H1 (cell line): ENCODE results near the gene BCAS3. TPM values are rescaled to one million over a fixed set of nuclear protein-coding genes. Genes with fewer than 3 reads are reported as not detected.

ENCODE experiments used
- CTCF ChIA-PET: fragments of 300-600 bp; sonication (Branson Sonifier 250); formaldehyde crosslinking; loops from one replicate; lab custom pipeline; 2021; ENCODE audit not compliant: partially characterized antibody; lab: Charles Lee
- POLR2A ChIA-PET: fragments of 300-600 bp; sonication (Branson Sonifier 250); formaldehyde crosslinking; loops from one replicate; lab custom pipeline; 2021; ENCODE audit warnings: inconsistent platforms; ENCODE audit not compliant: partially characterized antibody; lab: Charles Lee
- DNase-seq, 2 experiments: peaks; one replicate each; pipeline versions ENCODE4 v3.0.0 to v3.0.0-alpha.2; 2010 to 2022; ENCODE audit warnings: low spot score in 2 of 2, low read depth in 1 of 2, mixed read lengths in 1 of 2
- FAIRE-seq: peaks from 2 replicates; lab custom pipeline; 2011; peaks lifted over from hg19 to GRCh38; lab: Jason Lieb, UNC
- H2AFZ ChIP-seq: 2 replicates; pipeline ENCODE4 v1.8.1; 2012; ENCODE audit warnings: low read length, inconsistent platforms
- H2AK5ac ChIP-seq: 2 replicates; pipeline ENCODE4 v1.6.1; 2013; ENCODE audit warnings: low read depth, low read length
- H2BK120ac ChIP-seq: replicated peaks from 2 replicates; pipeline ENCODE3; 2013; ENCODE audit warnings: low read depth, low read length, inconsistent platforms
- H2BK12ac ChIP-seq: 2 replicates; pipeline ENCODE4 v1.6.1; 2013; ENCODE audit warnings: low read depth, low read length
- H2BK15ac ChIP-seq: 2 replicates; pipeline ENCODE4 v1.6.1; 2013; ENCODE audit warnings: low read length
- H2BK20ac ChIP-seq: 2 replicates; pipeline ENCODE4 v1.6.1; 2013; ENCODE audit warnings: low read length
- H2BK5ac ChIP-seq: 2 replicates; pipeline ENCODE4 v1.6.1; 2013; ENCODE audit warnings: low read depth, low read length
- H3K14ac ChIP-seq: 2 replicates; pipeline ENCODE4 v1.6.1; 2013; ENCODE audit warnings: inconsistent platforms; ENCODE audit not compliant: insufficient read length
- H3K18ac ChIP-seq: 2 replicates; pipeline ENCODE4 v1.6.1; 2013; ENCODE audit warnings: low read length; ENCODE audit errors: extremely low read depth
- H3K23ac ChIP-seq: 2 replicates; pipeline ENCODE4 v1.6.1; 2013; ENCODE audit warnings: inconsistent platforms; ENCODE audit not compliant: insufficient read length
- H3K23me2 ChIP-seq: 2 replicates; pipeline ENCODE4 v1.6.1; 2013; ENCODE audit warnings: low read depth, low read length
- H3K27ac ChIP-seq: 2 replicates; pipeline ENCODE4 v1.6.1; 2011; ENCODE audit warnings: low read depth, low read length, inconsistent platforms
- H3K27me3 ChIP-seq, 4 experiments: replicated peaks in 1 of 4; 1 replicate in 1 of 4; 2 replicates in 3 of 4; pipeline versions ENCODE4 v1.6.1 to v1.8.1; 2011 to 2013; ENCODE audit warnings: low read length in 3 of 4, mild to moderate bottlenecking in 3 of 4, inconsistent platforms in 2 of 4, mixed read lengths in 2 of 4, moderate library complexity in 1 of 4; ENCODE audit not compliant: control insufficient read depth in 3 of 4, insufficient read depth in 3 of 4; ENCODE audit errors: extremely low read depth in 1 of 4
- H3K36me3 ChIP-seq, 4 experiments: 2 replicates each; pipeline versions ENCODE4 v1.6.1 to v1.8.1; 2011 to 2013; ENCODE audit warnings: mild to moderate bottlenecking in 4 of 4, low read length in 3 of 4, moderate library complexity in 2 of 4, control low read depth in 1 of 4, inconsistent platforms in 1 of 4; ENCODE audit not compliant: insufficient read depth in 4 of 4, control insufficient read depth in 2 of 4
- H3K4ac ChIP-seq: replicated peaks from 2 replicates; pipeline ENCODE3; 2013; ENCODE audit warnings: low read length, low read depth, mixed read lengths, inconsistent platforms; ENCODE audit not compliant: insufficient read length
- H3K4me1 ChIP-seq, 4 experiments: replicated peaks in 1 of 4; 1 replicate in 1 of 4; 2 replicates in 3 of 4; pipeline versions ENCODE4 v1.6.1 to v1.8.1; 2011 to 2013; ENCODE audit warnings: low read length in 3 of 4, inconsistent platforms in 2 of 4, mixed read lengths in 1 of 4; ENCODE audit not compliant: insufficient read depth in 4 of 4, control insufficient read depth in 3 of 4
- H3K4me2 ChIP-seq, 2 experiments: 2 replicates each; pipeline versions ENCODE4 v1.6.1 to v1.8.1; 2011 to 2013; ENCODE audit warnings: low read depth in 2 of 2, low read length in 2 of 2, control low read depth in 1 of 2, inconsistent platforms in 1 of 2, mild to moderate bottlenecking in 1 of 2; ENCODE audit not compliant: insufficient read depth in 1 of 2
- H3K4me3 ChIP-seq, 4 experiments: fragments of 200-600, 300-600 bp in 1 of 4; sonication (generic), shearing (Covaris generic), sonication (Bioruptor Twin) in 1 of 4; 2 replicates each; pipeline versions ENCODE4 v1.5.1 to v1.8.1; 2011 to 2016; ENCODE audit warnings: low read length in 4 of 4, low read depth in 3 of 4, control low read depth in 2 of 4, inconsistent platforms in 2 of 4, mild to moderate bottlenecking in 2 of 4, mixed read lengths in 1 of 4, moderate library complexity in 1 of 4; ENCODE audit not compliant: insufficient read depth in 2 of 4; ENCODE audit errors: extremely low read depth in 1 of 4
- H3K56ac ChIP-seq: replicated peaks from 2 replicates; pipeline ENCODE3; 2013; ENCODE audit warnings: low read depth, mild to moderate bottlenecking, mixed read lengths, low read length, inconsistent platforms; ENCODE audit not compliant: insufficient read length
- H3K79me1 ChIP-seq: 2 replicates; pipeline ENCODE4 v1.6.1; 2013; ENCODE audit warnings: low read depth, low read length, control low read depth
- H3K79me2 ChIP-seq, 2 experiments: 2 replicates each; pipeline versions ENCODE4 v1.6.1 to v1.8.1; 2012 to 2013; ENCODE audit warnings: low read length in 2 of 2, mild to moderate bottlenecking in 2 of 2, inconsistent platforms in 1 of 2; ENCODE audit not compliant: insufficient read depth in 2 of 2, control insufficient read depth in 1 of 2
- H3K9ac ChIP-seq, 4 experiments: replicated peaks in 1 of 4; 1 replicate in 1 of 4; 2 replicates in 3 of 4; pipeline versions ENCODE4 v1.6.1 to v1.8.1; 2011 to 2013; ENCODE audit warnings: low read depth in 3 of 4, low read length in 3 of 4, control low read depth in 2 of 4, mild to moderate bottlenecking in 2 of 4, moderate library complexity in 2 of 4, inconsistent platforms in 1 of 4; ENCODE audit errors: extremely low read depth in 1 of 4
- H3K9me3 ChIP-seq, 2 experiments: 2 replicates each; pipeline versions ENCODE4 v1.6.1 to v1.8.1; 2012 to 2013; ENCODE audit warnings: mild to moderate bottlenecking in 2 of 2, moderate library complexity in 2 of 2, control low read depth in 1 of 2, inconsistent platforms in 1 of 2, low read depth in 1 of 2, low read length in 1 of 2, mixed read lengths in 1 of 2; ENCODE audit not compliant: insufficient read depth in 2 of 2
- H4K20me1 ChIP-seq, 2 experiments: replicated peaks in 1 of 2; 2 replicates each; pipeline versions ENCODE3 to v1.8.1; 2011 to 2013; ENCODE audit warnings: inconsistent platforms in 2 of 2, low read length in 2 of 2, mild to moderate bottlenecking in 1 of 2; ENCODE audit not compliant: insufficient read depth in 2 of 2, control insufficient read depth in 1 of 2
- H4K5ac ChIP-seq: 2 replicates; pipeline ENCODE4 v1.6.1; 2013; ENCODE audit warnings: low read length, low read depth, mixed read lengths, inconsistent platforms; ENCODE audit not compliant: insufficient read length
- H4K8ac ChIP-seq: 2 replicates; pipeline ENCODE4 v1.8.0; 2013; ENCODE audit warnings: mild to moderate bottlenecking, moderate library complexity, low read length, inconsistent platforms; ENCODE audit not compliant: insufficient read depth; ENCODE audit errors: extremely low read depth
- H4K91ac ChIP-seq: replicated peaks from 2 replicates; pipeline ENCODE3; 2013; ENCODE audit warnings: low read length, mixed read lengths, inconsistent platforms; ENCODE audit not compliant: insufficient read length
- BCL11A ChIP-seq, 2 experiments: IDR thresholded peaks; one replicate each; pipeline ENCODE4 v1.6.1; 2011; ENCODE audit warnings: low read depth in 2 of 2, low read length in 2 of 2, mild to moderate bottlenecking in 2 of 2
- HDAC6 ChIP-seq: IDR thresholded peaks from one replicate; pipeline ENCODE4 v1.7.1; 2012; ENCODE audit warnings: low read depth, mild to moderate bottlenecking, inconsistent platforms, low read length, moderate library complexity
- KDM4A ChIP-seq: IDR thresholded peaks from one replicate; pipeline ENCODE4 v1.7.1; 2012; ENCODE audit warnings: low read depth, mild to moderate bottlenecking, moderate library complexity, low read length, inconsistent platforms; ENCODE audit not compliant: severe bottlenecking
- KDM5A ChIP-seq: fragments of 200-600 bp; IDR thresholded peaks from 2 replicates; pipeline ENCODE4 v1.7.1; 2012; ENCODE audit warnings: mild to moderate bottlenecking, low read length, inconsistent platforms, mixed read lengths
- POLR2AphosphoS5 ChIP-seq: IDR thresholded peaks from 2 replicates; pipeline ENCODE4 v1.6.1; 2011; ENCODE audit warnings: low read depth, low read length
- RBBP5 ChIP-seq: IDR thresholded peaks from 2 replicates; pipeline ENCODE4 v1.7.1; 2012; ENCODE audit warnings: low read depth, mild to moderate bottlenecking, inconsistent platforms, low read length, moderate library complexity, borderline replicate concordance
- SP4 ChIP-seq: IDR thresholded peaks from 2 replicates; pipeline ENCODE4 v1.6.1; 2012; ENCODE audit warnings: low read length, inconsistent platforms
- SRF ChIP-seq: IDR thresholded peaks from 2 replicates; pipeline ENCODE4 v1.6.1; 2011; ENCODE audit warnings: mild to moderate bottlenecking, low read depth, low read length, moderate library complexity
- SUZ12 ChIP-seq: fragments of 200-600 bp; sonication (generic); IDR thresholded peaks from 2 replicates; pipeline ENCODE4 v1.6.1; 2012; ENCODE audit warnings: mild to moderate bottlenecking, inconsistent platforms, low read length, moderate library complexity, mixed read lengths
- TEAD4 ChIP-seq: IDR thresholded peaks from 2 replicates; pipeline ENCODE4 v1.6.1; 2012; ENCODE audit warnings: low read depth, low read length, inconsistent platforms, mixed read lengths
- WGBS, 2 experiments: shearing (Covaris generic) in 1 of 2; methylation state at CpG; one replicate each; pipeline versions ENCODE4 v1.1.6 to v1.1.7; 2013 to 2015; ENCODE audit warnings: low lambda C conversion rate in 2 of 2, mixed read lengths in 2 of 2, inconsistent platforms in 1 of 2, low coverage in 1 of 2, missing lambda C conversion rate in 1 of 2; ENCODE audit not compliant: insufficient replicate concordance in 2 of 2, insufficient coverage in 1 of 2, insufficient read length in 1 of 2; ENCODE audit errors: extremely low coverage in 1 of 2, missing lambda C conversion rate in 1 of 2; 5-methylcytosine and 5-hydroxymethylcytosine counted together
- polyA plus RNA-seq, 7 experiments: library from polyadenylated mRNA; depleted of rRNA in 3 of 7; stranded (reverse) in 5 of 7; unstranded in 2 of 7; fragments of >200 nt in 5 of 7; fragments of 200-250 nt in 2 of 7; gene quantifications; 1 replicate in 5 of 7; 2 replicates in 1 of 7; 4 replicates in 1 of 7; pipeline versions ENCODE4 v1.2.1 to v1.2.3, GENCODE V29; 2011 to 2013; ENCODE audit warnings: missing spikeins in 2 of 7, mixed read lengths in 2 of 7
- total RNA-seq: library from RNA; stranded (reverse); fragmentation: NEBNext Ultra II Directional; extraction: Animal tissue kit (Norgen Biotek cat#: 25700); gene quantifications from 2 replicates; pipeline ENCODE4 v1.2.1, GENCODE V29; 2021
- TF ChIP-seq, protein P1 (sequence below): IDR thresholded peaks from 2 replicates; pipeline ENCODE4 v1.6.1; 2012; ENCODE audit warnings: low read length, inconsistent platforms
- TF ChIP-seq, protein P2 (sequence below): IDR thresholded peaks from 2 replicates; pipeline ENCODE4 v1.6.1; 2012; ENCODE audit warnings: inconsistent platforms

BCAS3 gene
- total and polyA plus RNA-seq, 2 of the 8 experiments (the other 6 are each of a cell fraction or from before 2014, with no cell fraction given) = 9.9 to 13.3 TPM

DNA sequence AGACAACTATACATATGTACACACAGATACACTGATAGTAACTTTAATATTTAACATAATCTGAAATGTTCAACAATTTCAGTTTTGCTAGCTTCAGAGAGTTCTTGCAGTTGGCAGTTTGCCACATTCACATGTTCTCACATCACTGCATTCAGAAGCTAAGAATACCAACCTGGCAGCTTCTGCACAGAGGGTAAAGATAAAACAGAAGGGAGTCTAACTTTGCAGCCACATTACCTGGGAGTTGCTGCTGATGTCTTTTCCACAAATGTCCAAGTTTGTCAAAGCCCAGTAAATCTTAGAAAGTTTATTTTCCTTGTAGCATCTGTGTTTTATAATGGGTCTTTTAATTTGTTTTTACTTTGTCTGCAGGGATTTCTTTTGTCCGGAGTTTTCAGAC is 332.0 kb downstream of the BCAS3 start:
- WGBS, 2 experiments = 75% methylated on average over 1 of the region's 1 CpG; no CpG with 5 or more reads in 1 of the 2 experiments
- no peak overlapping the region for H3K23ac ChIP-seq
- H4K91ac ChIP-seq = no peak overlapping the region
- H2BK20ac ChIP-seq = no peak overlapping the region
- no peaks in the 10 kb centered on the region for H3K36me3 ChIP-seq
- H3K27ac ChIP-seq = no peak overlapping the region
- no peaks in the 10 kb centered on the region for H3K79me1 ChIP-seq
- H3K4me1 ChIP-seq = peaks cover 0 to 3% (median 0%) of the 10 kb centered on the region in 4 experiments; a peak in 1 of 7 replicates
- H3K4me2 ChIP-seq = no peak overlapping the region
- H3K4ac ChIP-seq = no peak overlapping the region
- no peak overlapping the region for H2BK12ac ChIP-seq
- H3K4me3 ChIP-seq = no peak overlapping the region
- no peaks in the 10 kb centered on the region for H4K20me1 ChIP-seq
- DNase-seq (no peak), FAIRE-seq (no peak)
- H2BK15ac ChIP-seq = no peak overlapping the region
- H4K8ac ChIP-seq = no peak overlapping the region
- no peaks in the 10 kb centered on the region for H3K79me2 ChIP-seq
- no peak overlapping the region for H3K56ac ChIP-seq
- no peaks in the 10 kb centered on the region for H3K27me3 ChIP-seq
- H2BK5ac ChIP-seq = no peak overlapping the region
- H3K23me2 ChIP-seq = no peaks in the 10 kb centered on the region
- H3K18ac ChIP-seq = no peak overlapping the region
- H4K5ac ChIP-seq = no peak overlapping the region
- no peak overlapping the region for H3K14ac ChIP-seq
- CTCF ChIA-PET = interaction anchor here (1.0 kb wide), 1 partner anchor 361 kb away, joined by 3 read pairs; no protein-coding TSS in a partner anchor
- no peaks in the 10 kb centered on the region for H3K9me3 ChIP-seq
- no peak overlapping the region for H3K9ac ChIP-seq
- H2AK5ac ChIP-seq = no peak overlapping the region
- POLR2A ChIA-PET = no interaction called here
- no peak overlapping the region for H2AFZ ChIP-seq
- H2BK120ac ChIP-seq = no peak overlapping the region
- TF ChIP-seq RBBP5 (no peak), TEAD4 (no peak), POLR2AphosphoS5 (no peak), SRF (no peak), BCL11A (IDR thresholded peaks at IDR 0.05; ENCODE audit: low read depth in 2 of 2, low read length in 2 of 2) (no peak), HDAC6 (no peak), KDM4A (no peak), SUZ12 (no peak), KDM5A (no peak), SP4 (no peak)
- TF ChIP-seq, protein P1, sequence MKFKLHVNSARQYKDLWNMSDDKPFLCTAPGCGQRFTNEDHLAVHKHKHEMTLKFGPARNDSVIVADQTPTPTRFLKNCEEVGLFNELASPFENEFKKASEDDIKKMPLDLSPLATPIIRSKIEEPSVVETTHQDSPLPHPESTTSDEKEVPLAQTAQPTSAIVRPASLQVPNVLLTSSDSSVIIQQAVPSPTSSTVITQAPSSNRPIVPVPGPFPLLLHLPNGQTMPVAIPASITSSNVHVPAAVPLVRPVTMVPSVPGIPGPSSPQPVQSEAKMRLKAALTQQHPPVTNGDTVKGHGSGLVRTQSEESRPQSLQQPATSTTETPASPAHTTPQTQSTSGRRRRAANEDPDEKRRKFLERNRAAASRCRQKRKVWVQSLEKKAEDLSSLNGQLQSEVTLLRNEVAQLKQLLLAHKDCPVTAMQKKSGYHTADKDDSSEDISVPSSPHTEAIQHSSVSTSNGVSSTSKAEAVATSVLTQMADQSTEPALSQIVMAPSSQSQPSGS = no peak
- TF ChIP-seq, protein P2, sequence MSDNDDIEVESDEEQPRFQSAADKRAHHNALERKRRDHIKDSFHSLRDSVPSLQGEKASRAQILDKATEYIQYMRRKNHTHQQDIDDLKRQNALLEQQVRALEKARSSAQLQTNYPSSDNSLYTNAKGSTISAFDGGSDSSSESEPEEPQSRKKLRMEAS = no peak
